Activated CD4-positive, alpha-beta T cell treated with anti-CD3 and anti-CD28 coated beads, Interleukin-2, amount 50 U/mL, for 1 hour (primary cell): Measurements from ENCODE around the gene TNIK.

Experiments
- DNase-seq: peaks from one replicate; pipeline ENCODE4 v3.0.0-alpha.2; 2020

TNIK gene

GRCh38 chr3:171115667-171116066 lies 344.5 kb downstream of the TNIK start:
- DNase-seq, result no peak

GRCh38 chr3:171113716-171114115 lies 346.5 kb downstream of the TNIK start:
- DNase-seq, result no peak

GRCh38 chr3:171110715-171111114 lies 349.5 kb downstream of the TNIK start:
- no peak for DNase-seq

- DNase-seq, result no peak
Observed at GRCh38 chr3:171108066-171108465, 352.1 kb downstream of the TNIK start.

GRCh38 chr3:171103185-171103584 lies 357.0 kb downstream of the TNIK start:
- DNase-seq, result no peak

- no peak for DNase-seq
Observed at GRCh38 chr3:171101982-171102641, 358.1 kb downstream of the TNIK start.

- no peak for DNase-seq
Observed at GRCh38 chr3:171099911-171100310, 360.3 kb downstream of the TNIK start.

GRCh38 chr3:171095063-171095462 lies 365.1 kb downstream of the TNIK start:
- no peak for DNase-seq

GRCh38 chr3:171094411-171094810 lies 365.8 kb downstream of the TNIK start:
- DNase-seq, result no peak

- no peak for DNase-seq
Observed at GRCh38 chr3:171093462-171093861, 366.7 kb downstream of the TNIK start.

GRCh38 chr3:171092467-171092911 lies 367.7 kb downstream of the TNIK start:
- no peak for DNase-seq

GRCh38 chr3:171090321-171090720 lies 369.9 kb downstream of the TNIK start:
- DNase-seq, result no peak

GRCh38 chr3:171088964-171089754 lies 371.0 kb downstream of the TNIK start:
- no peak for DNase-seq

- no peak for DNase-seq
Observed at GRCh38 chr3:171088496-171088895, 371.7 kb downstream of the TNIK start.

GRCh38 chr3:171086914-171087313 lies 373.3 kb downstream of the TNIK start:
- no peak for DNase-seq

GRCh38 chr3:171077261-171077660 lies 382.9 kb downstream of the TNIK start:
- DNase-seq, result no peak

GRCh38 chr3:171072432-171072831 lies 387.8 kb downstream of the TNIK start:
- DNase-seq, result no peak

GRCh38 chr3:171068658-171069057 lies 391.5 kb downstream of the TNIK start:
- no peak for DNase-seq

- DNase-seq, result no peak
Observed at GRCh38 chr3:171066206-171066605, 394.0 kb downstream of the TNIK start.

- DNase-seq, result no peak
Observed at GRCh38 chr3:171065732-171066131, 394.5 kb downstream of the TNIK start.

- no peak for DNase-seq
Observed at GRCh38 chr3:171064461-171064860, 395.7 kb downstream of the TNIK start.

GRCh38 chr3:171061749-171062148 lies 398.5 kb downstream of the TNIK start:
- DNase-seq, result no peak

- no peak for DNase-seq
Observed at GRCh38 chr3:171059978-171060377, 400.2 kb downstream of the TNIK start.

- DNase-seq, result no peak
Observed at GRCh38 chr3:171058873-171059603, 401.2 kb downstream of the TNIK start.
